Central memory CD8-positive, alpha-beta T cell (primary cell): ENCODE results near the gene DNAI2.
A peak's percentile ranks its signal among the peaks of the same experiment; 100 is the strongest.

Experiments used
- ATAC-seq: fragments of 150-1000 bp; cut with Tn5 transposase; replicated peaks from 2 replicates; pipeline ENCODE4 v1.10.0; 2022; ENCODE audit warnings: mild to moderate bottlenecking, moderate FRiP score, moderate number of reproducible peaks; ENCODE audit not compliant: poor library complexity, severe bottlenecking; ENCODE audit errors: extremely low read depth
- DNase-seq, 2 donors: peaks; one replicate each; pipeline ENCODE4 v3.0.0; 2021; ENCODE audit warnings: low spot score in 2 of 2
- H3K27ac Mint-ChIP-seq: one replicate; pipeline ENCODE4 v1.8.0; 2022; ENCODE audit warnings: low read depth, mild to moderate bottlenecking, moderate library complexity, mixed read lengths
- H3K27me3 Mint-ChIP-seq: one replicate; pipeline ENCODE4 v1.8.0; 2022; ENCODE audit warnings: mixed read lengths
- H3K36me3 Mint-ChIP-seq: one replicate; pipeline ENCODE4 v1.8.0; 2022; ENCODE audit warnings: mild to moderate bottlenecking, moderate library complexity, mixed read lengths; ENCODE audit not compliant: insufficient read depth
- H3K4me1 Mint-ChIP-seq: one replicate; pipeline ENCODE4 v1.8.0; 2022; ENCODE audit warnings: mixed read lengths
- H3K4me3 Mint-ChIP-seq: one replicate; pipeline ENCODE4 v1.8.0; 2022; ENCODE audit warnings: mild to moderate bottlenecking, moderate library complexity, mixed read lengths
- H3K9me3 Mint-ChIP-seq: one replicate; pipeline ENCODE4 v1.8.0; 2022; ENCODE audit warnings: mixed read lengths

Gene DNAI2

GRCh38 chr17:74237321-74237720 is 36.7 kb upstream of the DNAI2 start:
- Mint-ChIP-seq H3K4me1 (no peaks in the 10 kb centered on the region), H3K9me3 (no peaks in the 10 kb centered on the region), H3K4me3 (no peak overlapping the region), H3K27me3 (no peaks in the 10 kb centered on the region), H3K27ac (no peak overlapping the region), H3K36me3 (peaks cover 3% of the 10 kb centered on the region)
- DNase-seq (no peak), ATAC-seq (no peak)

- ATAC-seq, result no peak
- Mint-ChIP-seq H3K36me3 (peaks cover 3% of the 10 kb centered on the region), H3K27me3 (no peaks in the 10 kb centered on the region), H3K9me3 (no peaks in the 10 kb centered on the region), H3K4me3 (no peak overlapping the region), H3K4me1 (no peaks in the 10 kb centered on the region), H3K27ac (no peak overlapping the region)
- no peak for DNase-seq
Observed at GRCh38 chr17:74239172-74239571, 34.9 kb upstream of the DNAI2 start.

- H3K4me1 Mint-ChIP-seq, result no peaks in the 10 kb centered on the region
- peaks cover 6% of the 10 kb centered on the region for H3K36me3 Mint-ChIP-seq
- no peak overlapping the region for H3K4me3 Mint-ChIP-seq
- H3K27me3 Mint-ChIP-seq, result no peaks in the 10 kb centered on the region
- ATAC-seq (no peak), DNase-seq (no peak)
- no peak overlapping the region for H3K27ac Mint-ChIP-seq
- H3K9me3 Mint-ChIP-seq, result no peaks in the 10 kb centered on the region
Observed at GRCh38 chr17:74240618-74241205, 33.3 kb upstream of the DNAI2 start.

- peaks cover 6% of the 10 kb centered on the region for H3K36me3 Mint-ChIP-seq
- no peak for ATAC-seq
- no peaks in the 10 kb centered on the region for H3K9me3 Mint-ChIP-seq
- H3K4me3 Mint-ChIP-seq, result no peak overlapping the region
- no peaks in the 10 kb centered on the region for H3K4me1 Mint-ChIP-seq
- no peaks in the 10 kb centered on the region for H3K27me3 Mint-ChIP-seq
- H3K27ac Mint-ChIP-seq, result peak overlapping the region; percentile 32
- no peak for DNase-seq
Observed at GRCh38 chr17:74241431-74241830, 32.6 kb upstream of the DNAI2 start.

- Mint-ChIP-seq H3K27ac (peak overlapping the region; percentile 32), H3K36me3 (peaks cover 8% of the 10 kb centered on the region), H3K9me3 (no peaks in the 10 kb centered on the region), H3K4me3 (no peak overlapping the region), H3K4me1 (no peaks in the 10 kb centered on the region), H3K27me3 (no peaks in the 10 kb centered on the region)
- DNase-seq (no peak), ATAC-seq (no peak)
Observed at GRCh38 chr17:74241847-74242246, 32.2 kb upstream of the DNAI2 start.

- no peak overlapping the region for H3K27ac Mint-ChIP-seq
- no peak overlapping the region for H3K4me3 Mint-ChIP-seq
- ATAC-seq, result no peak
- no peaks in the 10 kb centered on the region for H3K9me3 Mint-ChIP-seq
- H3K4me1 Mint-ChIP-seq, result no peaks in the 10 kb centered on the region
- peaks cover 8% of the 10 kb centered on the region for H3K36me3 Mint-ChIP-seq
- H3K27me3 Mint-ChIP-seq, result no peaks in the 10 kb centered on the region
- DNase-seq, result no peak
Observed at GRCh38 chr17:74243013-74243755, 30.9 kb upstream of the DNAI2 start.

GRCh38 chr17:74244128-74244527 is 29.9 kb upstream of the DNAI2 start:
- H3K9me3 Mint-ChIP-seq, result no peaks in the 10 kb centered on the region
- no peak overlapping the region for H3K27ac Mint-ChIP-seq
- peaks cover 7% of the 10 kb centered on the region for H3K36me3 Mint-ChIP-seq
- no peaks in the 10 kb centered on the region for H3K27me3 Mint-ChIP-seq
- DNase-seq, result no peak
- no peak for ATAC-seq
- H3K4me1 Mint-ChIP-seq, result peaks cover under 1% of the 10 kb centered on the region
- no peak overlapping the region for H3K4me3 Mint-ChIP-seq

GRCh38 chr17:74244548-74244947 is 29.5 kb upstream of the DNAI2 start:
- Mint-ChIP-seq H3K4me3 (no peak overlapping the region), H3K4me1 (peaks cover 5% of the 10 kb centered on the region), H3K27me3 (no peaks in the 10 kb centered on the region), H3K36me3 (peaks cover 7% of the 10 kb centered on the region), H3K27ac (no peak overlapping the region), H3K9me3 (no peaks in the 10 kb centered on the region)
- ATAC-seq (no peak), DNase-seq (no peak)

- Mint-ChIP-seq H3K4me1 (peaks cover 5% of the 10 kb centered on the region), H3K27ac (peak overlapping the region; percentile 84), H3K9me3 (no peaks in the 10 kb centered on the region), H3K4me3 (no peak overlapping the region), H3K36me3 (peaks cover 7% of the 10 kb centered on the region), H3K27me3 (no peaks in the 10 kb centered on the region)
- no peak for DNase-seq
- ATAC-seq, result no peak
Observed at GRCh38 chr17:74245145-74245831, 28.7 kb upstream of the DNAI2 start.

- Mint-ChIP-seq H3K4me3 (no peak overlapping the region), H3K9me3 (no peaks in the 10 kb centered on the region), H3K4me1 (peaks cover 5% of the 10 kb centered on the region), H3K27ac (peak overlapping the region; percentile 84), H3K27me3 (no peaks in the 10 kb centered on the region), H3K36me3 (peaks cover 7% of the 10 kb centered on the region)
- DNase-seq (no peak), ATAC-seq (no peak)
Observed at GRCh38 chr17:74245871-74246270, 28.2 kb upstream of the DNAI2 start.

GRCh38 chr17:74249590-74250270 is 24.3 kb upstream of the DNAI2 start:
- H3K4me1 Mint-ChIP-seq, result peaks cover 5% of the 10 kb centered on the region
- H3K27ac Mint-ChIP-seq, result peak overlapping the region; percentile 60
- ATAC-seq, result no peak

GRCh38 chr17:74250324-74250995 is 23.6 kb upstream of the DNAI2 start:
- peak overlapping the region; percentile 60 for H3K27ac Mint-ChIP-seq
- DNase-seq (no peak), ATAC-seq (no peak)
- H3K4me3 Mint-ChIP-seq, result no peak overlapping the region
- H3K27me3 Mint-ChIP-seq, result no peaks in the 10 kb centered on the region
- peaks cover 5% of the 10 kb centered on the region for H3K4me1 Mint-ChIP-seq
- H3K9me3 Mint-ChIP-seq, result no peaks in the 10 kb centered on the region
- peaks cover 4% of the 10 kb centered on the region for H3K36me3 Mint-ChIP-seq

More at GRCh38 chr17:74249590-74250270, 24.3 kb upstream of the DNAI2 start:
- Mint-ChIP-seq H3K9me3 (no peaks in the 10 kb centered on the region), H3K4me3 (no peak overlapping the region), H3K27me3 (no peaks in the 10 kb centered on the region), H3K36me3 (peaks cover 4% of the 10 kb centered on the region)
- no peak for DNase-seq
